ENCODE measurements around the gene STX4. TPM values are rescaled to one million over a fixed set of nuclear protein-coding genes. Genes with fewer than 3 reads are reported as not detected.

Gene STX4
- total and polyA plus RNA-seq, 4 donors = 11.4 to 22.1 (median 17.4) TPM

GRCh38 chr16:31080035-31080629 is 46.8 kb downstream of the STX4 start:
- H3K4me3 ChIP-seq (ENCODE audit: low read depth in 1 of 3, low read length in 3 of 3) = no peak overlapping the region
- no peak for DNase-seq (ENCODE audit: low spot score)
- no peak overlapping the region for H3K27ac ChIP-seq (ENCODE audit: low read depth in 1 of 2, low read length in 2 of 2)
- H3K4me1 ChIP-seq (ENCODE audit: control insufficient read depth in 4 of 4, insufficient read depth in 4 of 4, low read length in 3 of 4) = peaks cover 0 to 6% (median 2%) of the 10 kb centered on the region in 4 donors
- H3K36me3 ChIP-seq (ENCODE audit: control insufficient read depth in 4 of 4, insufficient read depth in 3 of 4, low read depth in 1 of 4, low read length in 3 of 4) = peaks cover 6 to 62% (median 26%) of the 10 kb centered on the region in 4 donors
- 98% methylated on average over 40 of the region's 40 CpGs for WGBS
- no peak overlapping the region for H3K9ac ChIP-seq (ENCODE audit: low read depth in 1 of 2, low read length in 2 of 2)
- no peaks in the 10 kb centered on the region for H3K27me3 ChIP-seq (ENCODE audit: control insufficient read depth in 4 of 4, insufficient read depth in 4 of 4, low read length in 3 of 4)
- no peak for TF ChIP-seq TAF1 (conservative IDR thresholded peaks at IDR 0.05)
- TF ChIP-seq, protein P1, sequence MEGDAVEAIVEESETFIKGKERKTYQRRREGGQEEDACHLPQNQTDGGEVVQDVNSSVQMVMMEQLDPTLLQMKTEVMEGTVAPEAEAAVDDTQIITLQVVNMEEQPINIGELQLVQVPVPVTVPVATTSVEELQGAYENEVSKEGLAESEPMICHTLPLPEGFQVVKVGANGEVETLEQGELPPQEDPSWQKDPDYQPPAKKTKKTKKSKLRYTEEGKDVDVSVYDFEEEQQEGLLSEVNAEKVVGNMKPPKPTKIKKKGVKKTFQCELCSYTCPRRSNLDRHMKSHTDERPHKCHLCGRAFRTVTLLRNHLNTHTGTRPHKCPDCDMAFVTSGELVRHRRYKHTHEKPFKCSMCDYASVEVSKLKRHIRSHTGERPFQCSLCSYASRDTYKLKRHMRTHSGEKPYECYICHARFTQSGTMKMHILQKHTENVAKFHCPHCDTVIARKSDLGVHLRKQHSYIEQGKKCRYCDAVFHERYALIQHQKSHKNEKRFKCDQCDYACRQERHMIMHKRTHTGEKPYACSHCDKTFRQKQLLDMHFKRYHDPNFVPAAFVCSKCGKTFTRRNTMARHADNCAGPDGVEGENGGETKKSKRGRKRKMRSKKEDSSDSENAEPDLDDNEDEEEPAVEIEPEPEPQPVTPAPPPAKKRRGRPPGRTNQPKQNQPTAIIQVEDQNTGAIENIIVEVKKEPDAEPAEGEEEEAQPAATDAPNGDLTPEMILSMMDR (IDR thresholded peaks at IDR 0.05; ENCODE audit: low read depth, low read length, missing input control) = no peak
- no peak for TF ChIP-seq FOXA2 (IDR thresholded peaks at IDR 0.05)
- TF ChIP-seq, protein P2, sequence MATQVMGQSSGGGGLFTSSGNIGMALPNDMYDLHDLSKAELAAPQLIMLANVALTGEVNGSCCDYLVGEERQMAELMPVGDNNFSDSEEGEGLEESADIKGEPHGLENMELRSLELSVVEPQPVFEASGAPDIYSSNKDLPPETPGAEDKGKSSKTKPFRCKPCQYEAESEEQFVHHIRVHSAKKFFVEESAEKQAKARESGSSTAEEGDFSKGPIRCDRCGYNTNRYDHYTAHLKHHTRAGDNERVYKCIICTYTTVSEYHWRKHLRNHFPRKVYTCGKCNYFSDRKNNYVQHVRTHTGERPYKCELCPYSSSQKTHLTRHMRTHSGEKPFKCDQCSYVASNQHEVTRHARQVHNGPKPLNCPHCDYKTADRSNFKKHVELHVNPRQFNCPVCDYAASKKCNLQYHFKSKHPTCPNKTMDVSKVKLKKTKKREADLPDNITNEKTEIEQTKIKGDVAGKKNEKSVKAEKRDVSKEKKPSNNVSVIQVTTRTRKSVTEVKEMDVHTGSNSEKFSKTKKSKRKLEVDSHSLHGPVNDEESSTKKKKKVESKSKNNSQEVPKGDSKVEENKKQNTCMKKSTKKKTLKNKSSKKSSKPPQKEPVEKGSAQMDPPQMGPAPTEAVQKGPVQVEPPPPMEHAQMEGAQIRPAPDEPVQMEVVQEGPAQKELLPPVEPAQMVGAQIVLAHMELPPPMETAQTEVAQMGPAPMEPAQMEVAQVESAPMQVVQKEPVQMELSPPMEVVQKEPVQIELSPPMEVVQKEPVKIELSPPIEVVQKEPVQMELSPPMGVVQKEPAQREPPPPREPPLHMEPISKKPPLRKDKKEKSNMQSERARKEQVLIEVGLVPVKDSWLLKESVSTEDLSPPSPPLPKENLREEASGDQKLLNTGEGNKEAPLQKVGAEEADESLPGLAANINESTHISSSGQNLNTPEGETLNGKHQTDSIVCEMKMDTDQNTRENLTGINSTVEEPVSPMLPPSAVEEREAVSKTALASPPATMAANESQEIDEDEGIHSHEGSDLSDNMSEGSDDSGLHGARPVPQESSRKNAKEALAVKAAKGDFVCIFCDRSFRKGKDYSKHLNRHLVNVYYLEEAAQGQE (IDR thresholded peaks at IDR 0.05) = no peak
- TF ChIP-seq RXRA (IDR thresholded peaks at IDR 0.05) = no peak
- no peak for TF ChIP-seq FOXA1 (IDR thresholded peaks at IDR 0.05)
- no peak for TF ChIP-seq EGR1 (IDR thresholded peaks at IDR 0.05; ENCODE audit: low read depth in 2 of 2)
- TF ChIP-seq RAD21 (IDR thresholded peaks at IDR 0.05) = no peak
- no peak for TF ChIP-seq YY1 (IDR thresholded peaks at IDR 0.05)
- TF ChIP-seq, protein P3, sequence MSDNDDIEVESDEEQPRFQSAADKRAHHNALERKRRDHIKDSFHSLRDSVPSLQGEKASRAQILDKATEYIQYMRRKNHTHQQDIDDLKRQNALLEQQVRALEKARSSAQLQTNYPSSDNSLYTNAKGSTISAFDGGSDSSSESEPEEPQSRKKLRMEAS (IDR thresholded peaks at IDR 0.05) = no peak
- TF ChIP-seq ZBTB33 (IDR thresholded peaks at IDR 0.05) = no peak
- no peak for TF ChIP-seq HNF4G (IDR thresholded peaks at IDR 0.05)
- no peaks in the 10 kb centered on the region for H3K9me3 ChIP-seq (ENCODE audit: control insufficient read depth in 4 of 4, low read length in 3 of 4)

DNA sequence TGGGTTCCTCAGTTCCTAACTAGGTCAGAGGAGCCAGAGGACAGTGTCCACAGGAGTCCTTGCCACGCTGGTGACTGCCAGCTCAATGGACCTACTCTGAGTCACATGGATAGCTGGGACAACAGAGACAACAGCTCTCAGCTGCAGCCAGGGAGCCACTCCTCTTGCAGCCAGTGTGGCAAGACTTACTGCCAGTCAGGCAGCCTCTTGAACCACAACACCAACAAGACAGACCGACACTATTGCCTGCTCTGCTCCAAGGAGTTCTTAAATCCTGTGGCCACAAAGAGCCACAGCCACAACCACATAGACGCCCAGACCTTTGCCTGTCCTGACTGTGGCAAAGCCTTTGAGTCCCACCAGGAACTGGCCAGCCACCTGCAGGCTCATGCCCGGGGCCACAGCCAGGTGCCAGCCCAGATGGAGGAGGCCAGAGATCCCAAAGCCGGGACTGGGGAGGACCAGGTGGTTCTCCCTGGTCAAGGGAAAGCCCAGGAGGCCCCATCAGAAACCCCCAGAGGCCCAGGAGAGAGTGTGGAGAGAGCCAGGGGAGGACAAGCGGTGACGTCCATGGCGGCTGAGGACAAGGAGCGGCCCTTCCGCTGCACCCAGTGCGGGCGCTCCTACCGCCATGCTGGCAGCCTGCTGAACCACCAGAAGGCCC is 47.5 kb downstream of the STX4 start:
- Histone ChIP-seq H3K4me3 (ENCODE audit: low read depth in 1 of 3, low read length in 3 of 3) (no peak overlapping the region), H3K27me3 (ENCODE audit: control insufficient read depth in 4 of 4, insufficient read depth in 4 of 4, low read length in 3 of 4) (no peaks in the 10 kb centered on the region), H3K36me3 (ENCODE audit: control insufficient read depth in 4 of 4, insufficient read depth in 3 of 4, low read depth in 1 of 4, low read length in 3 of 4) (peaks cover 8 to 64% (median 28%) of the 10 kb centered on the region in 4 donors), H3K27ac (ENCODE audit: low read depth in 1 of 2, low read length in 2 of 2) (no peak overlapping the region), H3K9me3 (ENCODE audit: control insufficient read depth in 4 of 4, low read length in 3 of 4) (no peaks in the 10 kb centered on the region), H3K9ac (ENCODE audit: low read depth in 1 of 2, low read length in 2 of 2) (no peak overlapping the region), H3K4me1 (ENCODE audit: control insufficient read depth in 4 of 4, insufficient read depth in 4 of 4, low read length in 3 of 4) (no peaks in the 10 kb centered on the region)
- DNase-seq (ENCODE audit: low spot score) = no peak
- TF ChIP-seq RAD21 (IDR thresholded peaks at IDR 0.05) (no peak), ZBTB33 (IDR thresholded peaks at IDR 0.05) (no peak), YY1 (IDR thresholded peaks at IDR 0.05) (no peak), GABPA (IDR thresholded peaks at IDR 0.05 in 1 of 2, conservative IDR thresholded peaks at IDR 0.05 in 1 of 2) (no peak), EGR1 (IDR thresholded peaks at IDR 0.05; ENCODE audit: low read depth in 2 of 2) (no peak), NR2F2 (IDR thresholded peaks at IDR 0.05) (no peak), JUND (IDR thresholded peaks at IDR 0.05) (no peak), ATF3 (IDR thresholded peaks at IDR 0.05) (no peak)
- TF ChIP-seq, protein P2 (IDR thresholded peaks at IDR 0.05) = no peak
- 91% methylated on average over 13 of the region's 13 CpGs for WGBS

Data from liver (tissue), 9 donors.